Panc1 (cell line): ENCODE measurements around the gene FAM76B.

ENCODE experiments used
- CTCF ChIP-seq: fragments of 450-650 bp; IDR thresholded peaks from 2 replicates; pipeline ENCODE4 v1.5.1; 2017; ENCODE audit warnings: mild to moderate bottlenecking
- POLR2AphosphoS5 ChIP-seq: IDR thresholded peaks from 2 replicates; pipeline ENCODE4 v1.6.1; 2012; ENCODE audit warnings: mild to moderate bottlenecking, low read depth, low read length, moderate library complexity
- SIN3A ChIP-seq: IDR thresholded peaks from 2 replicates; pipeline ENCODE4 v1.6.1; 2012; ENCODE audit warnings: low read depth, mild to moderate bottlenecking, low read length, moderate library complexity, borderline replicate concordance; ENCODE audit not compliant: insufficient read depth
- TCF7L2 ChIP-seq: IDR thresholded peaks from 2 replicates; pipeline ENCODE4 v1.6.1; 2011; ENCODE audit warnings: mild to moderate bottlenecking, low read depth, low read length, inconsistent platforms
- TF ChIP-seq, protein P1 (sequence below), 2 experiments: IDR thresholded peaks; 2 replicates each; pipeline ENCODE4 v1.6.1; 2011 to 2012; ENCODE audit warnings: low read depth in 2 of 2, control low read depth in 1 of 2, low read length in 1 of 2, mild to moderate bottlenecking in 1 of 2, moderate library complexity in 1 of 2; ENCODE audit not compliant: insufficient read depth in 1 of 2

GRCh38 chr11:95802806-95803205, 13.2 kb upstream of the FAM76B start:
- TF ChIP-seq CTCF, result no peak
- TF ChIP-seq, protein P1, sequence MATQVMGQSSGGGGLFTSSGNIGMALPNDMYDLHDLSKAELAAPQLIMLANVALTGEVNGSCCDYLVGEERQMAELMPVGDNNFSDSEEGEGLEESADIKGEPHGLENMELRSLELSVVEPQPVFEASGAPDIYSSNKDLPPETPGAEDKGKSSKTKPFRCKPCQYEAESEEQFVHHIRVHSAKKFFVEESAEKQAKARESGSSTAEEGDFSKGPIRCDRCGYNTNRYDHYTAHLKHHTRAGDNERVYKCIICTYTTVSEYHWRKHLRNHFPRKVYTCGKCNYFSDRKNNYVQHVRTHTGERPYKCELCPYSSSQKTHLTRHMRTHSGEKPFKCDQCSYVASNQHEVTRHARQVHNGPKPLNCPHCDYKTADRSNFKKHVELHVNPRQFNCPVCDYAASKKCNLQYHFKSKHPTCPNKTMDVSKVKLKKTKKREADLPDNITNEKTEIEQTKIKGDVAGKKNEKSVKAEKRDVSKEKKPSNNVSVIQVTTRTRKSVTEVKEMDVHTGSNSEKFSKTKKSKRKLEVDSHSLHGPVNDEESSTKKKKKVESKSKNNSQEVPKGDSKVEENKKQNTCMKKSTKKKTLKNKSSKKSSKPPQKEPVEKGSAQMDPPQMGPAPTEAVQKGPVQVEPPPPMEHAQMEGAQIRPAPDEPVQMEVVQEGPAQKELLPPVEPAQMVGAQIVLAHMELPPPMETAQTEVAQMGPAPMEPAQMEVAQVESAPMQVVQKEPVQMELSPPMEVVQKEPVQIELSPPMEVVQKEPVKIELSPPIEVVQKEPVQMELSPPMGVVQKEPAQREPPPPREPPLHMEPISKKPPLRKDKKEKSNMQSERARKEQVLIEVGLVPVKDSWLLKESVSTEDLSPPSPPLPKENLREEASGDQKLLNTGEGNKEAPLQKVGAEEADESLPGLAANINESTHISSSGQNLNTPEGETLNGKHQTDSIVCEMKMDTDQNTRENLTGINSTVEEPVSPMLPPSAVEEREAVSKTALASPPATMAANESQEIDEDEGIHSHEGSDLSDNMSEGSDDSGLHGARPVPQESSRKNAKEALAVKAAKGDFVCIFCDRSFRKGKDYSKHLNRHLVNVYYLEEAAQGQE (IDR thresholded peaks at IDR 0.05; ENCODE audit: insufficient read depth in 1 of 2, low read depth in 2 of 2, low read length in 1 of 2), result no peak
- no peak for TF ChIP-seq SIN3A
- no peak for TF ChIP-seq TCF7L2
- no peak for TF ChIP-seq POLR2AphosphoS5
